GM12874 (cell line): ENCODE results near the gene SPP2.

Experiments
- CTCF ChIP-seq: IDR thresholded peaks from 2 replicates; pipeline ENCODE4 v1.5.1; 2011; ENCODE audit warnings: low read depth, mild to moderate bottlenecking, control low read depth, low read length, moderate library complexity; ENCODE audit not compliant: insufficient read depth

SPP2 gene

GRCh38 chr2:234092344-234092743 is 41.8 kb downstream of the SPP2 start:
- no peak for TF ChIP-seq CTCF

- no peak for TF ChIP-seq CTCF
Measured at GRCh38 chr2:234095301-234095700, 44.8 kb downstream of the SPP2 start.

DNA sequence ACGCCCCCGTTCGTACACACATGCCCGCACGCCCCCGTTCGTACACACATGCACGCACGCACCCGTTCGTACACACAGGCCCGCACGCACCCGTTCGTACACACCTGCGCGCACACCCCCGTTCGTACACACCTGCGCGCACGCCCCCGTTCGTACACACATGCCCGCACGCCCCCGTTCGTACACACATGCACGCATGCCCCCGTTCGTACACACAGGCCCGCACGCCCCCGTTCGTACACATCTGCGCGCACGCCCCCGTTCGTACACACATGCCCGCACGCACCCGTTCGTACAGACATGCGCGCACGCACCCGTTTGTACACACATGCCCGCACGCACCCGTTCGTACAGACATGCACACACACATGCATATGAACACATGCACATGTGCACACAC is 45.7 kb downstream of the SPP2 start:
- TF ChIP-seq CTCF = no peak

DNA sequence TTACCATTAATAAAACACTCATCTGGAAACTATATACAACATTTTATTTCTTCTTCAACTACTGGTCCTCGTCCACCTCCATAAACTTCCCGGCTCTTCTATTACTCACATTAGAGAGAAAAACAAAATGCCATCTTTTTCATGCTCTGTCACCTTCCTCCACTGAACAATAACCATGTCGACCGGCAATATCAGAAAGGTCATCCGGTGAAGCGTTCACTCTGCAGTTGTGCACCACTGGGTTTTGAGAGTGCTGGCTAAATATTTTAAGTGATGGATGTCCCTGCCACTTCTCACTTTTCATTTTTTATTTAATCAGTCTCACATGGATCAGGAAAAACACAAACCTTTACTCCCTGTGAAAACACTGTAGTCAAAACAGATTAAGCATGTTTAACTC is 48.2 kb downstream of the SPP2 start:
- no peak for TF ChIP-seq CTCF

DNA sequence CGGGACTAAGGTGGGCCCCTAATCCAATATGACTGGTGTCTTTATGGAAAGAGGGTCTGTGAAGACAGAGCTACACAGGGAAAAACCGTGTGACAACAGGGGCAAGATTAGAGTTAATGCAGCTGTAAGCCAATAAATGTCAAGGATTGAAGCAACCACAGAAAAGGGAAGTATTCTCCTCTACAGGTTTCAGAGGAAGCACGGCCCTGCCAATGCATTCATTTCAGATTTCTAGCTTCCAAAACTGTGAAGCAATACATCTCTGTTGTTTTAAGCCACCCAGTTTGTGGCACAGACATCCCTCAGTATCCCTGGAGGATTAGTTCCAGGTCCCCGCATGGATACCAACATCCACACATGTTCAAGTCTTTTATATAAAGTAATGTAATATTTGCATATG is 48.8 kb downstream of the SPP2 start:
- no peak for TF ChIP-seq CTCF

GRCh38 chr2:234100686-234101085 is 50.2 kb downstream of the SPP2 start:
- no peak for TF ChIP-seq CTCF

DNA sequence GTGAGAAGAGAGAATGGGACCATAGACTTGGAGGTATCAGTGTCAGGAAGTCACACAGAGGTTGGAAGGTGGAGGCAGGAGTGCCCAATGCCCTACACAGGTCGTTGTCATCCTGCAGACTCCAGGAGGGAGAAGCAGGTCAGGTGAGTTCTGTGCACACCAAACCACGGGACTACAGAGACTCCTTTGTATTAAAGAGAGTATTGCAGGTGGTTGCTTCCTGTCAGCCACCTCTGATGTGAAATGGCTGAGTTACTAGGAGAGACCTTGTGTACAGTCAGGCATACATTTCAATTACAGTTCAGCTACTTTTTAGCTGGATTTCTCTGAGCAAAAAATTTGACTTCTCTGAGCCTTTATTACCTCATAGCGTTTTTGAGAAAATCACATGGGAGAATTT is 51.6 kb downstream of the SPP2 start:
- TF ChIP-seq CTCF = no peak

DNA sequence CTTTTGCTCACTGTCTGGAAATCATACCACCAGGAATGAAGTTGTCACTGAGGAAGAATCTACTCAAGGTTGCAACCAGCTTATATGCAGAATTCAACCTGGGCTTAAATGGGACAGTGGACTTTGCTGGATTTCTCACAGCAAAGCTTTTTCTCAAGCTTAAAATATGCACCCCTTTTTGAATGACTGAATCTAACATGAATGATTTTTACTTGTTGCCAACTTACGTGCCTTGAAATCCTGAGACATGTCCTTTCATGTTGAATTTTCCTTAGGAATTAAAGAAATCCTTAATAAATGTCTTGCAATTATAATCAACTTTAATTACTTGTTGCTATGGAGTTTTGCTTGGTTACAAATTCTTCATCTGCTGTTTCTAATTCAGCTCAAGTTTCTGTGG is 57.4 kb downstream of the SPP2 start:
- no peak for TF ChIP-seq CTCF
